ENCODE measurements around the gene GEMIN7.

DNA sequence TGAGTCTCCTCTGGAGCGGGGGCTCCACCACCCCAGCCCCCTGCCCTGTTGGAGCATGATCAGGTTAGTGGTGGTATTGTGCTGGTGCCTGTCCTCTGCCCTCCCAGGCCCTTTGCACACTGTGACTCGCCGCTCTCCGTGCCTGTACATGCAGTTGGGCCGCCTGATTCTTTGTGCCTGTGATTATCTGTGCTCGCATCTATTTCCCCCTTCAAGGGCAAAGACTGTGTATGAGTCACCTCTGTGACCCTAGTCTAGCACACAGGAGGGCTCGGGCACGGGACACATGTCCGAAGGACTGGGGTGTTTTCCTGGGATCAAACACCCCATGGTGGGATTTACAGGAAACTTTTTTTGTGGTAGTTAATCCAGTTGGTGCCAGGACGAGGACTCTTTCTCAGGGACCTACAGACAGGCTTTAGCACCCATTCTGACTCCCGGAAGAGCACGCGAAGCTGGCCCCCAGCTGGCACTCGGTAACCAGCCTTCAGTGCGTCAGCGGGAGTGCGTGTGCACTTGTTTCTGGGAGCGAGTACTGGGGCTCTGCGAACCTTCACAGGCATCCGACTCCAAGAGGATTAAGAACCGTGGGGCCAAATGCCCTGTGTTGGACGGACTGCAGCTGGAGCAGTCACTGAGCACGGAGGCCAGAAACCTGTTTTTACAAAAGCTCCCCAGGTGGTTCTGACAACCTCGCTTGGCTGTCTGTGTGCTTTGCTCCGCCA lies 20.6 kb downstream of the GEMIN7 start:
- TF ChIP-seq, protein P1, sequence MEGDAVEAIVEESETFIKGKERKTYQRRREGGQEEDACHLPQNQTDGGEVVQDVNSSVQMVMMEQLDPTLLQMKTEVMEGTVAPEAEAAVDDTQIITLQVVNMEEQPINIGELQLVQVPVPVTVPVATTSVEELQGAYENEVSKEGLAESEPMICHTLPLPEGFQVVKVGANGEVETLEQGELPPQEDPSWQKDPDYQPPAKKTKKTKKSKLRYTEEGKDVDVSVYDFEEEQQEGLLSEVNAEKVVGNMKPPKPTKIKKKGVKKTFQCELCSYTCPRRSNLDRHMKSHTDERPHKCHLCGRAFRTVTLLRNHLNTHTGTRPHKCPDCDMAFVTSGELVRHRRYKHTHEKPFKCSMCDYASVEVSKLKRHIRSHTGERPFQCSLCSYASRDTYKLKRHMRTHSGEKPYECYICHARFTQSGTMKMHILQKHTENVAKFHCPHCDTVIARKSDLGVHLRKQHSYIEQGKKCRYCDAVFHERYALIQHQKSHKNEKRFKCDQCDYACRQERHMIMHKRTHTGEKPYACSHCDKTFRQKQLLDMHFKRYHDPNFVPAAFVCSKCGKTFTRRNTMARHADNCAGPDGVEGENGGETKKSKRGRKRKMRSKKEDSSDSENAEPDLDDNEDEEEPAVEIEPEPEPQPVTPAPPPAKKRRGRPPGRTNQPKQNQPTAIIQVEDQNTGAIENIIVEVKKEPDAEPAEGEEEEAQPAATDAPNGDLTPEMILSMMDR (IDR thresholded peaks at IDR 0.05): no peak
- TF ChIP-seq POLR2A (IDR thresholded peaks at IDR 0.05): peak in 1 of 3 donors; percentile 12

Data from body of pancreas (tissue), 4 donors.